ENCODE measurements around the gene SMAD2.
A peak's percentile ranks its signal among the peaks of the same experiment; 100 is the strongest.
"Not testable (repeated sequence)": the region's sequence is repeated elsewhere in the genome, so short reads cannot be mapped to it uniquely, and the experiment has no call there.

SMAD2 gene

GRCh38 chr18:47930199-47930930, at the start of gene SMAD2:
SMAD2 (minus strand) TSS chr18:47930659; CDS start chr18:47896756, 33,903 bp downstream.
- no peak for DNase-seq

GRCh38 chr18:47979611-47980200, 49.2 kb upstream of the SMAD2 start:
- DNase-seq = no peak

- no peak for DNase-seq
These were observed 48.1 kb upstream of the SMAD2 start for GRCh38 chr18:47978603-47979002.

- no peak for DNase-seq
These were observed 47.7 kb upstream of the SMAD2 start for GRCh38 chr18:47978141-47978540.

GRCh38 chr18:47975701-47976100, 45.2 kb upstream of the SMAD2 start:
- DNase-seq = no peak

GRCh38 chr18:47975105-47975504, 44.6 kb upstream of the SMAD2 start:
- DNase-seq = no peak

GRCh38 chr18:47970664-47971531, 40.4 kb upstream of the SMAD2 start:
- DNase-seq = no peak

GRCh38 chr18:47969816-47970215, 39.4 kb upstream of the SMAD2 start:
- no peak for DNase-seq

- DNase-seq = no peak
These were observed 38.3 kb upstream of the SMAD2 start for GRCh38 chr18:47968721-47969120.

GRCh38 chr18:47968006-47968676, 37.7 kb upstream of the SMAD2 start:
- DNase-seq = no peak

- peak; percentile 26 for DNase-seq
These were observed 33.6 kb upstream of the SMAD2 start for GRCh38 chr18:47964053-47964452.

- not testable (repeated sequence) for DNase-seq
These were observed 30.5 kb upstream of the SMAD2 start for GRCh38 chr18:47961003-47961402.

GRCh38 chr18:47953471-47953931, 23.0 kb upstream of the SMAD2 start:
- DNase-seq = peak; percentile 90

- DNase-seq = no peak
These were observed 20.1 kb upstream of the SMAD2 start for GRCh38 chr18:47950511-47950910.

- no peak for DNase-seq
These were observed 18.7 kb upstream of the SMAD2 start for GRCh38 chr18:47949202-47949601.

- no peak for DNase-seq
These were observed 16.4 kb upstream of the SMAD2 start for GRCh38 chr18:47946889-47947288.

GRCh38 chr18:47944972-47945852, 14.8 kb upstream of the SMAD2 start:
- no peak for DNase-seq

GRCh38 chr18:47936952-47937351, 6.5 kb upstream of the SMAD2 start:
- no peak for DNase-seq

GRCh38 chr18:47935321-47936055, 5.0 kb upstream of the SMAD2 start:
- no peak for DNase-seq

GRCh38 chr18:47932603-47933002, 2.1 kb upstream of the SMAD2 start:
- no peak for DNase-seq

- DNase-seq = no peak
These were observed 1.7 kb upstream of the SMAD2 start for GRCh38 chr18:47932190-47932589.

All from NCI-H524 treated with DMSO at 0.1 percent for 48 hours (cell line).